ENCODE measurements around the gene SPNS3.

GRCh38 chr17:4525691-4526397 is 92.1 kb downstream of the SPNS3 start:
- no peak for TF ChIP-seq SP1 (IDR thresholded peaks at IDR 0.05)
- TF ChIP-seq FOXM1 (IDR thresholded peaks at IDR 0.05; ENCODE audit: borderline replicate concordance): no peak
